ENCODE data around the gene UTP25.

Gene UTP25

DNA sequence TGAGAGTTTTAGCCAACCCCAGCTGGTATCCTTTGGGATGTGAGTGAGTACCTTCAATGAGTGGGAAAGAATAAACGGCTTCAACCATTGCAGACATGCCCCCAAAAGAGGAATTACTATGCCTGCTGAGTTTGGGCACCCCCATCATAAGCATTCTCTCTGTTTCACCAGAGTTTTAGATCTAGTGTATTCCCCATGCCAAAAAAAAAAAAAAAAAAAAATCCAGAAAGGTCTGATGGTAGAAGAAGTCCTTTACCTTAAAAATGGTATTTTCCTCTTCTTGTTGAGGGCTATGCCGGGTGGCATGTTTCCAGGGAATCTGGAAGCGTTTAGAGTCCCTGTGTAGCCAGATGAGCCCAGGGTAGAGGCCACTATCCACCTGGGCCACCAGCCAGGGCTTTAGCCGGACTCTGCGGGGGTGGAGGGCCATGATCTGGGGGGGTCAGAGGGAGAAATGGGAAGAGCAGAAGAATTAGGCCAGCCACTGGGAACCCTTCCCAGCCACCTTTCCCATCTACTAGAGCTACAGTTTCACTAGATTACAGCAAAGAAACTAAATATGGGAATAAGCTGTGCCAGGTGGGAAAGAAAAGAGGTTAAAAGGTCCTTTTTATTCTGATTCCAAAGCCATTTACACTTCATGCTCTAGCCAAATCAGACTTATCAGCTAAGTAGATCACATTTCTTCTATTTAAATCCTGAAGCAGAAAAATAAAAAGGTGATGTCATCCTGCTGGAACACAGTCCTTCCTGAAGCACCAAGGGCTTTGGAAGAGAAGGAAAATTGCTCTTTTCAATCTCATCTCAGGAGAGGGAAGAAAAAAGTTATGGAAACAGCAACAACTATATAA lies 26.6 kb upstream of the UTP25 start:
- H3K27ac ChIP-seq = peak overlapping the region; percentile 89
- no peak for TF ChIP-seq ZFX (IDR thresholded peaks at IDR 0.05)
- TF ChIP-seq CTCF (conservative IDR thresholded peaks at IDR 0.05) = no peak

DNA sequence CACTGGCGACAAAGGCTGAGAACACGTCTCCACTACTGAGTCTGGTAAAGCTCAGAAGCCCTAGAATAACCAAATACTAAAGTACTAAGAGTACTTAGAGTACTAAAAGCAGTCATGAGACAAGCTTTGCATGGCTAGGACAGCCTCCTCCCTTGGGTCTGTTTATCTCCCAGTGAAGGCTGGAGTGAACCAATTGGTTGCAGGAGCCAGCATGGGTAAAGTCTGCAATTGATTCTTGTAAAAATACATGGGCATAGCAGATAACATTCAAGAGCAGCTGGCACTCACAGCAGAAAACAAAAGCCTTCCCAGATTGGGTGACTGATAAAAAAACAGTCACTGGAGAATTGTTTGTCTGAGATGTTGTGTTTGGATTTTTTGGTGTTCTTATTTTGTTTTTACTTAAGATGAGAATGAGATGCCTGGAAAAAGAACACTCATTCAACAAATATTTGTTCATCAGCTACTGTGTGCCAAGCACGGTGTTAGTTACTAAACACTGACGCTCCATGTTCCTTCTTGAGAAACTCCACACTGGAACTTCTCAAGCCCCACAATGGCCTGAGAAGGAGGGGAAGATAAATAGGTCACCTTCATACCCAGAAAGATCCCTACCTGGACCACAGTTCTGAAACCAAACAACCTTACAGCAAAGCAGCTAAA lies 25.5 kb upstream of the UTP25 start:
- peak overlapping the region; percentile 89 for H3K27ac ChIP-seq
- TF ChIP-seq CTCF (conservative IDR thresholded peaks at IDR 0.05) (no peak), ZFX (IDR thresholded peaks at IDR 0.05) (no peak)

DNA sequence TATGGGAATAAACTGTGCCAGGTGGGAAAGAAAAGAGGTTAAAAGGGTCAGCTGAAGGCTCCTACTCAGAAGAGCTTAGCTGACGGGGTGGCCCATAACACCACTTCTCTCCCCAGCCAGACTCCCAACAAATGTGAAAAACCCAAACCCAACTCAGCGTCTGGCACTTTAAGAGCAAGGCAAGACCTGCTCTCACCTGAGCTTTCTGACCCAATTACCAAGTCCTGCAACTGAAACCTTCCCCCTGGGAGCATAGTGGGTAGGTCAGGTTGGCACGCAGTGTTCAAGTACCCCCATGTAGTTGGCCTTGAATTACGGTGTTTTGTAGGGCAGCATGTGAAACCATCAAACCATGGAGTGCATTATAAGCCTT lies 25.0 kb upstream of the UTP25 start:
- TF ChIP-seq ZFX (IDR thresholded peaks at IDR 0.05) (no peak), CTCF (conservative IDR thresholded peaks at IDR 0.05) (no peak)
- H3K27ac ChIP-seq = peak overlapping the region; percentile 89

- H3K27ac ChIP-seq = peak overlapping the region; percentile 89
- TF ChIP-seq ZFX (IDR thresholded peaks at IDR 0.05) (no peak), CTCF (conservative IDR thresholded peaks at IDR 0.05) (no peak)
Observed at GRCh38 chr1:209803568-209803967, 24.2 kb upstream of the UTP25 start.

GRCh38 chr1:209805341-209805781 lies 22.4 kb upstream of the UTP25 start:
- peak overlapping the region; percentile 71 for H3K27ac ChIP-seq
- no peak for TF ChIP-seq ZFX (IDR thresholded peaks at IDR 0.05)
- TF ChIP-seq CTCF (conservative IDR thresholded peaks at IDR 0.05) = no peak; the same call in 1 of the 2 replicates

DNA sequence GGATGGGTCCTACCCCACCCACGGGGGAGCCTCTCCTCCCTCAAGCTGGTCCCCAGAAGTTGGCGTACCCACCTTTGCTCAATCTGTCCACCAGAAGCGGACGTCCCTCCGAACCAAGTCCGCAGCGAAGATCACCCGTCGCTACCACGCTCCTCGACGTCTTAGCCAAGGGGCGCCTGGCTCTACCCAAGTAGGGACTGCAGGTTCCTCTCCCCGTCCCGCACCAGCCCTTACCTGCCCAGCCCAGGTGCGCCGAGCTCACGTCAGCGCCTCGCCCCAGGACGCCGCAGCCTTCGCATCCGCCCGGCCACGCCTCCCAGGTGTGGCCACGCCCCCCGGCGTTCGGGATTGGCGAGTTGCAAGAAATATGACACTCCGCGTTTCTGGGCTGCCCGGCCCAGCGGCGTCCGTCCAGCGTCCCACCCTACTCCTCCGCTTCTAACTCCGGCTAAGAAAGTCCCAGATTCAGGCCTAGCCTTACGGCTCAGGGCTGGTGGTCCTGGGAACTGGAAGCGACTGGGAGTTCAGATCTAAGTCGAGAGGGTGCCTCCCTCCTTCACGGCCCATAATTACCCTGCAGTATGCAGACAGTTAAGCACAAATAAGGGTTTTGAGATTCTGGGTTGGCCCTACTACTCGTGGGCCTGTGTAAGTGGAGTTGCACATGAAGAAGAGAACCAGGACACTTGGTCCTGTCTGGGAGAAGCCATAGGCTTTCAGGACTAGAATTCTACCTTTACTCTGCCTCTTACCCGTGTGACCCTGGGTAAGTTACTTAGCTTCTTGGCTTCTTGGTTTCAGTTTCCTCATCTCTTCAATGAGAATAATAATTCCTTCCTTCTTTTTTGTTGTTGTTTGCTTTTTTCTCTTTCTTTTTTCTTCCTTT lies 21.7 kb upstream of the UTP25 start, which contains the start of gene IRF6:
TSS of gene IRF6 (minus strand) at position 268 of the 886 bp plus-strand sequence. CDS start 4,729 bp downstream, outside the sequence.
- H3K27ac ChIP-seq = peak within 1 kb of the TSS; percentile 71
- TF ChIP-seq CTCF (conservative IDR thresholded peaks at IDR 0.05) = no peak
- TF ChIP-seq ZFX (IDR thresholded peaks at IDR 0.05) = peak; percentile 51; the same call in 1 of the 2 replicates

Data from C4-2B (cell line).